IMR-90 (cell line): ENCODE measurements around the gene SLC48A1. TPM values are rescaled to one million over a fixed set of nuclear protein-coding genes. Genes with fewer than 3 reads are reported as not detected.

Source experiments
- ATAC-seq: fragments of 200-7000 bp; cut with Tn5 transposase; 2 replicates; pipeline ENCODE4 v1.9.1; 2020; ENCODE audit warnings: low read depth, mild to moderate bottlenecking, moderate library complexity
- BruUV-seq: library from RNA; stranded (reverse); fragments of 400-500 nt; replicated peaks from 2 replicates; lab custom pipeline; 2021; lab: Mats Ljungman, UMichigan
- CTCF ChIA-PET: fragments of 300-600 bp; formaldehyde crosslinking; extraction: SDS; loops from one replicate; lab custom pipeline; 2021; ENCODE audit warnings: antibody characterized with exemption; lab: Yijun Ruan, JAX
- POLR2A ChIA-PET: fragments of 300-600 bp; sonication (Branson Sonifier 250); formaldehyde crosslinking; loops from one replicate; lab custom pipeline; 2022; ENCODE audit warnings: antibody characterized with exemption; ENCODE audit not compliant: unreplicated experiment; lab: Charles Lee
- DNase-seq: peaks from one replicate; pipeline ENCODE4 v3.0.0; 2013
- H2AFZ ChIP-seq: replicated peaks from 2 replicates; pipeline ENCODE3; 2013; ENCODE audit warnings: low read length, mild to moderate bottlenecking; ENCODE audit not compliant: poor library complexity
- H2AK5ac ChIP-seq: 2 replicates; pipeline ENCODE4 v1.6.1; 2013; ENCODE audit warnings: low read depth, low read length, inconsistent platforms
- H2AK9ac ChIP-seq: replicated peaks from 2 replicates; pipeline ENCODE3; 2013; ENCODE audit warnings: mild to moderate bottlenecking, low read depth, low read length, moderate library complexity; ENCODE audit not compliant: poor library complexity
- H2BK120ac ChIP-seq: 2 replicates; pipeline ENCODE4 v1.6.1; 2013; ENCODE audit warnings: low read depth, low read length, inconsistent platforms
- H2BK15ac ChIP-seq: 3 replicates; pipeline ENCODE4 v1.6.1; 2013; ENCODE audit warnings: low read depth, low read length, inconsistent platforms
- H2BK20ac ChIP-seq: 2 replicates; pipeline ENCODE4 v1.6.1; 2013; ENCODE audit warnings: low read depth, mild to moderate bottlenecking, inconsistent platforms, low read length, moderate library complexity
- H2BK5ac ChIP-seq: 2 replicates; pipeline ENCODE4 v1.6.1; 2013; ENCODE audit warnings: mild to moderate bottlenecking, low read depth, low read length, inconsistent platforms; ENCODE audit not compliant: poor library complexity, severe bottlenecking
- H3K14ac ChIP-seq: replicated peaks from 2 replicates; pipeline ENCODE4 v1.6.1; 2013; ENCODE audit warnings: low read depth, low read length, inconsistent platforms
- H3K18ac ChIP-seq: 2 replicates; pipeline ENCODE4 v1.6.1; 2013; ENCODE audit warnings: low read depth, low read length, control low read depth
- H3K23ac ChIP-seq: 2 replicates; pipeline ENCODE4 v1.6.1; 2013; ENCODE audit warnings: low read depth, low read length, inconsistent platforms
- H3K27ac ChIP-seq: 2 replicates; pipeline ENCODE4 v1.5.1; 2013; ENCODE audit warnings: mild to moderate bottlenecking, control low read depth, low read length; ENCODE audit not compliant: insufficient read depth
- H3K27me3 ChIP-seq: 2 replicates; pipeline ENCODE4 v1.6.1; 2013; ENCODE audit warnings: low read length; ENCODE audit not compliant: control insufficient read depth, insufficient read depth
- H3K36me3 ChIP-seq: 2 replicates; pipeline ENCODE4 v1.6.1; 2013; ENCODE audit warnings: low read length, mixed read lengths; ENCODE audit not compliant: control insufficient read depth, insufficient read depth
- H3K4ac ChIP-seq: 2 replicates; pipeline ENCODE4 v1.6.1; 2013; ENCODE audit warnings: low read depth, low read length, inconsistent platforms
- H3K4me1 ChIP-seq: 2 replicates; pipeline ENCODE4 v1.6.1; 2013; ENCODE audit warnings: low read length, mixed read lengths; ENCODE audit not compliant: control insufficient read depth, insufficient read depth
- H3K4me2 ChIP-seq: 2 replicates; pipeline ENCODE4 v1.6.1; 2013; ENCODE audit warnings: low read depth, mild to moderate bottlenecking, control low read depth, low read length, moderate library complexity
- H3K4me3 ChIP-seq: 2 replicates; pipeline ENCODE4 v1.5.1; 2013; ENCODE audit warnings: low read depth, mild to moderate bottlenecking, control low read depth, low read length, moderate library complexity; ENCODE audit not compliant: insufficient read depth
- H3K56ac ChIP-seq: 2 replicates; pipeline ENCODE4 v1.6.1; 2013; ENCODE audit warnings: low read length, inconsistent platforms; ENCODE audit not compliant: insufficient read depth; ENCODE audit errors: extremely low read depth
- H3K79me1 ChIP-seq, 2 experiments: 2 replicates each; pipeline ENCODE4 v1.6.1; 2013; ENCODE audit warnings: low read length in 2 of 2, inconsistent platforms in 1 of 2, low read depth in 1 of 2
- H3K9ac ChIP-seq: 2 replicates; pipeline ENCODE4 v1.6.1; 2013; ENCODE audit warnings: low read depth, low read length, control low read depth
- H3K9me1 ChIP-seq: 2 replicates; pipeline ENCODE4 v1.6.1; 2013; ENCODE audit warnings: low read length, inconsistent platforms; ENCODE audit not compliant: insufficient read depth
- H3K9me3 ChIP-seq: 2 replicates; pipeline ENCODE4 v1.6.1; 2013; ENCODE audit warnings: low read length; ENCODE audit not compliant: control insufficient read depth, insufficient read depth
- H4K20me1 ChIP-seq: 2 replicates; pipeline ENCODE4 v1.6.1; 2013; ENCODE audit warnings: low read length, inconsistent platforms; ENCODE audit not compliant: insufficient read depth
- H4K5ac ChIP-seq: 2 replicates; pipeline ENCODE4 v1.6.1; 2013; ENCODE audit warnings: mild to moderate bottlenecking, low read depth, low read length, control low read depth
- H4K8ac ChIP-seq, 2 experiments: 2 replicates each; pipeline ENCODE4 v1.6.1; 2013; ENCODE audit warnings: low read depth in 2 of 2, low read length in 2 of 2, control low read depth in 1 of 2, inconsistent platforms in 1 of 2
- H4K91ac ChIP-seq: 2 replicates; pipeline ENCODE4 v1.6.1; 2013; ENCODE audit warnings: low read depth, low read length, inconsistent platforms; ENCODE audit not compliant: insufficient read depth
- CEBPB ChIP-seq: IDR thresholded peaks from 2 replicates; pipeline ENCODE4 v1.6.1; 2012; ENCODE audit warnings: low read depth, low read length, improper control_type of control experiment
- USF2 ChIP-seq: fragments of 150-350 bp; IDR thresholded peaks from 2 replicates; pipeline ENCODE4 v1.6.1; 2017; ENCODE audit warnings: mild to moderate bottlenecking, antibody characterized with exemption, low read length, low read depth
- WGBS, 2 experiments: methylation state at CpG; one replicate each; pipeline versions ENCODE4 v1.1.5 to v1.1.7; 2013; ENCODE audit warnings: missing lambda C conversion rate in 2 of 2; ENCODE audit not compliant: insufficient read length in 1 of 2; ENCODE audit errors: extremely low coverage in 2 of 2; 5-methylcytosine and 5-hydroxymethylcytosine counted together
- dilution Hi-C: fragments of 300-500 bp; cut with HindIII; formaldehyde crosslinking; loops from one replicate; pipeline ENCODE4 v1.14.3; 2018; ENCODE audit warnings: low sequenced_read_pairs; ENCODE audit not compliant: unreplicated experiment
- in situ Hi-C: fragments of 300-500 bp; cut with MboI; formaldehyde crosslinking; loops from 3 replicates; pipeline ENCODE4 v1.14.3; 2019; ENCODE audit warnings: low sequenced_read_pairs, inconsistent platforms, mixed read lengths
- intact Hi-C: fragments of 100-400 bp; cut with micrococcal nuclease; formaldehyde crosslinking; loops from 2 replicates; pipeline ENCODE4 v1.10.0; 2022
- polyA plus RNA-seq, 3 experiments: library from polyadenylated mRNA; depleted of rRNA; stranded (reverse); fragments of >200 nt; gene quantifications; 2 replicates each; pipeline ENCODE4 v1.2.3, GENCODE V29; 2012; ENCODE audit warnings: low replicate concordance in 1 of 3
- total RNA-seq: library from RNA; depleted of rRNA; stranded (reverse); fragments of >200 nt; gene quantifications from 2 replicates; pipeline ENCODE4 v1.2.3, GENCODE V29; 2012

The SLC48A1 gene
- total and polyA plus RNA-seq, 2 of the 4 experiments (the other 2 are of a cell fraction): 4.8 to 5.9 TPM

- H3K56ac ChIP-seq: no peak overlapping the region
- peaks cover 28% of the 10 kb centered on the region for H3K27me3 ChIP-seq
- no peak overlapping the region for H3K27ac ChIP-seq
- no peaks in the 10 kb centered on the region for H3K9me3 ChIP-seq
- H3K36me3 ChIP-seq: no peaks in the 10 kb centered on the region
- H2BK120ac ChIP-seq: no peak overlapping the region
- no peak overlapping the region for H2AK5ac ChIP-seq
- intact Hi-C loops (no loop called here), in situ Hi-C loops (loop anchor here (10.0 kb wide), 1 partner anchor 86 kb away; no protein-coding TSS in a partner anchor), dilution Hi-C loops (no loop called here)
- no peak overlapping the region for H4K5ac ChIP-seq
- POLR2A ChIA-PET: no interaction called here
- H2AFZ ChIP-seq: no peak overlapping the region
- CTCF ChIA-PET: no interaction called here
- peaks cover 8% of the 10 kb centered on the region for H3K4me1 ChIP-seq
- H2AK9ac ChIP-seq: no peak overlapping the region
- H3K79me1 ChIP-seq: no peaks in the 10 kb centered on the region
- H3K9ac ChIP-seq: no peak overlapping the region
- TF ChIP-seq CEBPB (no peak), USF2 (no peak)
- no peak overlapping the region for H2BK5ac ChIP-seq
- H3K23ac ChIP-seq: no peak overlapping the region
- no peak overlapping the region for H2BK20ac ChIP-seq
- H3K4ac ChIP-seq: no peak overlapping the region
- ATAC-seq: no peak
- no CpG with 5 or more reads among the region's 1 CpG for WGBS, 2 experiments
- BruUV-seq: no TSS peak
- H4K20me1 ChIP-seq: no peaks in the 10 kb centered on the region
- no peak overlapping the region for H3K4me2 ChIP-seq
- H4K8ac ChIP-seq: no peak overlapping the region
- no peak overlapping the region for H3K4me3 ChIP-seq
- no peak overlapping the region for H3K14ac ChIP-seq
- DNase-seq: no peak
- no peak overlapping the region for H3K18ac ChIP-seq
- H2BK15ac ChIP-seq: no peak overlapping the region
- peaks cover 5% of the 10 kb centered on the region; the same call in 1 of the 2 replicates for H3K9me1 ChIP-seq
- H4K91ac ChIP-seq: no peak overlapping the region
Observed at GRCh38 chr12:47748507-47748828, 24.6 kb upstream of the SLC48A1 start.
